Chondrocyte (in vitro differentiated cells): Measurements from ENCODE around the gene TBRG1. TPM values are rescaled to one million over a fixed set of nuclear protein-coding genes. Genes with fewer than 3 reads are reported as not detected.

Experiments
- DNase-seq: peaks from one replicate; pipeline ENCODE4 v3.0.0; 2021; ENCODE audit warnings: mixed read lengths, low spot score
- H3K27ac Mint-ChIP-seq: one replicate; pipeline ENCODE4 v1.8.0; 2021; ENCODE audit warnings: mild to moderate bottlenecking, moderate library complexity, mixed read lengths; ENCODE audit not compliant: unreplicated experiment
- H3K27me3 Mint-ChIP-seq: 2 replicates; pipeline ENCODE4 v1.8.0; 2021; ENCODE audit warnings: low read depth, mixed read lengths
- H3K36me3 Mint-ChIP-seq: 2 replicates; pipeline ENCODE4 v1.8.0; 2021; ENCODE audit warnings: low read depth, mixed read lengths
- H3K4me1 Mint-ChIP-seq: 2 replicates; pipeline ENCODE4 v1.8.0; 2021; ENCODE audit warnings: low read depth, mild to moderate bottlenecking, mixed read lengths
- H3K4me3 Mint-ChIP-seq: one replicate; pipeline ENCODE4 v1.8.0; 2021; ENCODE audit warnings: mild to moderate bottlenecking, moderate library complexity, mixed read lengths; ENCODE audit not compliant: unreplicated experiment
- H3K9me3 Mint-ChIP-seq: 2 replicates; pipeline ENCODE4 v1.8.0; 2021; ENCODE audit warnings: low read depth, mixed read lengths
- total RNA-seq: library from RNA; stranded (reverse); gene quantifications from 3 replicates; pipeline ENCODE4 v1.2.1, GENCODE V29; 2021
- TF ChIP-seq, protein P1 (sequence below): fragments of 200-600 bp; sonication (generic); IDR thresholded peaks from 2 replicates; pipeline ENCODE4 v1.5.0; 2021; ENCODE audit warnings: antibody characterized with exemption, mild to moderate bottlenecking, moderate library complexity

The TBRG1 gene
- total RNA-seq, 1 donor from 2014 or later = 30.0 TPM

DNA sequence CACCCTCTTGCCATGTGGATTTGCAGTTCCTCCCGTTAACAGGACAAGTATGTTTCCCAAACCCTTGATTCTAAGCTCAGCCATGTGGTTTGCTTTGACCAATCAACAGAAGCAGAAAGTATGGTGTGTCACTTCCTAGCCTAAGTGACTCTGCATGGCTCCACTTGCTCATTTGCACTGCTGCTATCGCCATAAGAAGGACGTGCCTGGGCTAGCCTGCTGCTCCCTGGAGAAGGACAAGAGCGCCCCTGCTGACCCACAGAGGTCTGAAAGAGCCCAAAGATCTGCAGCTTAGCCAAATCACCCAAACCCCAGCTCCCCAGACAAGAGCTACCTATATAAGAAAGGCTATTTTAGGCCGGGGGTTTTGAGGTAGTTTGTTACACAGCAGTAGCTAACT is 18.0 kb downstream of the TBRG1 start:
- H3K9me3 Mint-ChIP-seq = no peaks in the 10 kb centered on the region
- H3K4me3 Mint-ChIP-seq = no peak overlapping the region
- H3K27me3 Mint-ChIP-seq = no peaks in the 10 kb centered on the region
- peaks cover 11% of the 10 kb centered on the region for H3K36me3 Mint-ChIP-seq
- no peak overlapping the region for H3K27ac Mint-ChIP-seq
- TF ChIP-seq, protein P1, sequence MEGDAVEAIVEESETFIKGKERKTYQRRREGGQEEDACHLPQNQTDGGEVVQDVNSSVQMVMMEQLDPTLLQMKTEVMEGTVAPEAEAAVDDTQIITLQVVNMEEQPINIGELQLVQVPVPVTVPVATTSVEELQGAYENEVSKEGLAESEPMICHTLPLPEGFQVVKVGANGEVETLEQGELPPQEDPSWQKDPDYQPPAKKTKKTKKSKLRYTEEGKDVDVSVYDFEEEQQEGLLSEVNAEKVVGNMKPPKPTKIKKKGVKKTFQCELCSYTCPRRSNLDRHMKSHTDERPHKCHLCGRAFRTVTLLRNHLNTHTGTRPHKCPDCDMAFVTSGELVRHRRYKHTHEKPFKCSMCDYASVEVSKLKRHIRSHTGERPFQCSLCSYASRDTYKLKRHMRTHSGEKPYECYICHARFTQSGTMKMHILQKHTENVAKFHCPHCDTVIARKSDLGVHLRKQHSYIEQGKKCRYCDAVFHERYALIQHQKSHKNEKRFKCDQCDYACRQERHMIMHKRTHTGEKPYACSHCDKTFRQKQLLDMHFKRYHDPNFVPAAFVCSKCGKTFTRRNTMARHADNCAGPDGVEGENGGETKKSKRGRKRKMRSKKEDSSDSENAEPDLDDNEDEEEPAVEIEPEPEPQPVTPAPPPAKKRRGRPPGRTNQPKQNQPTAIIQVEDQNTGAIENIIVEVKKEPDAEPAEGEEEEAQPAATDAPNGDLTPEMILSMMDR = no peak
- DNase-seq = no peak
- H3K4me1 Mint-ChIP-seq = peaks cover 22% of the 10 kb centered on the region

DNA sequence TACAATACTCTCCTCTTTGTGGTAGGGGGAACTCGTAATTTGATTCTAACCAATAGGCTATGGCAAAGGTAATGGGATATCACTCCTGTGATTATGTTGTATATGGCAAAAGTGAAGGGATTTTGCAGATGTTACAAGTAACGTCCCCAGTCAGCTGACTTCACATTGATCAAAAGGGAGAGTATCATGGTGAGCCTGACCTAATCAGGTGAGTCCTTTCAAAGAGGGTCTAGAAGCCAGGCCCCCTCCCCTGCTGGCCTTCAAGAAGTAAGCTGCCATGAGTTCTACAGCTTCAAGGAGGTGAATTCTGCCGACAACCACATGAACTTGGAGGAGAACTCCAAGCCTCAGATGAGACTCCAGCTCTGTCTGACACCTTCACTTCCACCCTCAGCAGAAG is 20.0 kb downstream of the TBRG1 start:
- TF ChIP-seq, protein P1 = no peak
- H3K9me3 Mint-ChIP-seq = no peaks in the 10 kb centered on the region
- H3K27me3 Mint-ChIP-seq = no peaks in the 10 kb centered on the region
- peak overlapping the region; percentile 99 for H3K27ac Mint-ChIP-seq
- no peak for DNase-seq
- H3K4me1 Mint-ChIP-seq = peaks cover 22% of the 10 kb centered on the region
- no peaks in the 10 kb centered on the region for H3K36me3 Mint-ChIP-seq
- no peak overlapping the region for H3K4me3 Mint-ChIP-seq

DNA sequence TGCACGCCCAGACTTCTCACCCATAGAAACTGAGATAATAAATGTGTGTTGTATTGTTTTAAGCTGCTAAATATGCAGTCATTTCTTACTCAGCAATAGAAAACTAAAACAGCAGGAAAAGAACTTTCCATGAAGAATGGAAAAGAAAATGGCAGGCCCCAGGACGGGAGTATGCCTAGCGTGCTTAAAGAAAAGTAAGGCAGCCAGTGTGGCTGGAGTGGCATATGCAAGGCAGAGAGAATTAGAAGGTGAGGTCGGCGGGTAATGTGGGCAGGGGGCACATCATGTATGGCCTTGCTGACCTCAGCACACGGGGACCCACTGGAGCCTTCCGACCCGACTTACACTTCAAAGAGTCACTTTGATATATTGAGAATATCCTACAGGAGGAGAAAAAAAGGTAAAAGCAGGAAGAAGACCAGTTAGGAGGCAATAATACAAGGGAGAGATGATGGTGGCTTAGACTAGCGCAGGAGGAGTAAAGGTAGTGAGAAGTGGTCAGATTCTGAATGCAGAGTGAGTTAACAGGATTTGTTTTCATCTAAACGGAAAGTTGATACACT is 20.5 kb downstream of the TBRG1 start:
- Mint-ChIP-seq H3K27ac (peak overlapping the region; percentile 99), H3K36me3 (no peaks in the 10 kb centered on the region)

DNA sequence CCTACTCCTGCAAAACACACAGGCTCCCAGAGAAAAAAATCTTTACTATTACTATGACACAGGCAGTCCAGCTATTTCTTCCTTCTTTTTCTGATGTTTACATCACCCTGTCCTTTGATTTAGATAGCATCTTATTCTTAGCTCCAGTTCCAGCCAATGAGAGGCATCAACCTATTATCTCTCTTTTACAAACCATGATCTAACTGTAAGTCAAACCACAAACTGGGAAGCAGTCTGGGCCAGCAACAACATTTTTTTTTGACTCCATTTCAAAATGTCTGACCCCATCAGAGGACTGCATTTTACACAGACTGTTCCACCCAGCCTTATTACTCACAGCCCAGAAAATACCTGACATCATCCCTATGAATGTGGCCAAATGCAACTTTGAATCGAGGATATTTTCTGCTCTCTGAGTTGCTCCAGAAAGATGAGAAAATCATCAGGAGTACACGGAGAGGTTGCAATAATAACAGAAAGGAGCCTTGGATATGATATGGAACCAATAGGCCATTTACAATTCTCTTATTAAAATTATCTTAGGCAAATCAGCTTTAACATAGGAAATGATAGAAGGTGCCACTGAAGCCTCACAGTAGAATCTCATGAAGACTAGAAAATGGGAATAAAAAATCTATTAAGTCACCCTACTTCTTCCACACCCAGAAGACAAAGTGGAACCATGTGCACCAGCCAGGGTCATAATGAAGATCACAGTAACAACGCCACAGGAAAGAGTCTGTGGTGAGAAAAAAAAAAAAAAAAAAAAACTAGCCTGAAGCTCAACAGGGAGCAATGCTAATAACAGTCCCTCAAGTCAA is 21.2 kb downstream of the TBRG1 start:
- TF ChIP-seq, protein P1 = no peak
- no peak for DNase-seq
- Mint-ChIP-seq H3K9me3 (no peaks in the 10 kb centered on the region), H3K27ac (peak overlapping the region; percentile 99), H3K4me1 (peaks cover 22% of the 10 kb centered on the region), H3K36me3 (no peaks in the 10 kb centered on the region), H3K4me3 (peak overlapping the region; percentile 34), H3K27me3 (no peaks in the 10 kb centered on the region)

More for the DNA sequence above, 20.5 kb downstream of the TBRG1 start:
- Mint-ChIP-seq H3K27me3 (no peaks in the 10 kb centered on the region), H3K4me1 (peaks cover 22% of the 10 kb centered on the region), H3K4me3 (no peak overlapping the region), H3K9me3 (no peaks in the 10 kb centered on the region)
- no peak for DNase-seq
- TF ChIP-seq, protein P1 = no peak

DNA sequence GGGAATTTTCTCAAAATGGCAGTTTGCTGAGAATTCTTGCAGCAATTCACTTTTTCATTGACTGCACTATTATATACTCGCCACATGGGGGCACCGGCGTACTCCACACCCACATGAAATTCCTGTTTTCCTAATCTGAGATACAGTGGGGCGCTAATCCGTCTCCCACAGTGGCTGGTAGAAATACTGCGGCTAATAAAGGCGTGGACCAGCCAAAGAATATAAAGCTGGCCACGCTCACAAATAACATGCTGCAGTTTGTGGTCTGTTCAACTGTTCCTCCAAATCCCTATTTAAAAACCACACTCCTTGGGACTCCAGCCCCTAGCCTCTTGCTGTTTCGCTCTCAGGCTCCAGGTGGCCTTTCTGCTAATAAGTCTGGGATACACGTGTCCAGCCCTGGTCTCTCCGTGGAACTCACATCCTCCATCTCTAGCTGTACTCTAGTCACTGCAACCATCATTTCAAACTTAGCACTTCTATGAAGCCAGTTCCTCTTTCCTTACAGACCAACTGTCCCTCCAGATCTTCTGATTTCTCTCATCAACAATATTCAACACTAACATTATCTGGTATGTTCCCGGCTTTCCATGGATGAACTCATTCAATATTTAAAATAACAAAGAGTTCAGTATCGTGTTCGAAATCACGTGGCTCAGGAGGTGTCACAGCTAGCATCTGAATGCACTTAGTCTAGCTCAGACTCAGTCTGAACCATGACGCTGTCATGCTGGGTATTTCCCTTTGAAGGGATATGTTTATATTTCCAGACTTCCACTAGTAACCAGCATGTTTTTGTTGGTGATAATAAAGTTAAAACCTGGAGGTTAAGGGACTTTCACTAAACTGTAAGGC is 22.0 kb downstream of the TBRG1 start:
- H3K4me1 Mint-ChIP-seq = peaks cover 22% of the 10 kb centered on the region
- H3K9me3 Mint-ChIP-seq = no peaks in the 10 kb centered on the region
- H3K4me3 Mint-ChIP-seq = peak overlapping the region; percentile 41
- no peak for DNase-seq
- no peaks in the 10 kb centered on the region for H3K27me3 Mint-ChIP-seq
- H3K36me3 Mint-ChIP-seq = no peaks in the 10 kb centered on the region
- TF ChIP-seq, protein P1 = peak; percentile 90
- H3K27ac Mint-ChIP-seq = peak overlapping the region; percentile 99
